Suprapubic skin (tissue), 3 donors: ENCODE data around the gene RAVER2.

Experiments used
- CTCF ChIP-seq, 2 donors: fragments of 200-600 bp in 1 of 2; fragments of 450-650 bp in 1 of 2; sonication (generic) in 1 of 2; IDR thresholded peaks; one replicate each; pipeline ENCODE4 v1.5.1; 2016 to 2019; ENCODE audit warnings: antibody characterized with exemption in 2 of 2, mild to moderate bottlenecking in 1 of 2, moderate library complexity in 1 of 2
- EP300 ChIP-seq: sonication (generic); formaldehyde crosslinking; IDR thresholded peaks from one replicate; pipeline ENCODE4 v1.6.1; 2017; ENCODE audit warnings: antibody characterized with exemption
- POLR2A ChIP-seq, 2 donors: fragments of 450-650 bp; IDR thresholded peaks; one replicate each; pipeline ENCODE4 v1.6.1; 2017; ENCODE audit warnings: antibody characterized with exemption in 2 of 2, mild to moderate bottlenecking in 2 of 2, moderate library complexity in 2 of 2

GRCh38 chr1:64822621-64823020 is 77.7 kb downstream of the RAVER2 start:
- TF ChIP-seq CTCF (IDR thresholded peaks at IDR 0.05): no peak
- TF ChIP-seq POLR2A (IDR thresholded peaks at IDR 0.05): no peak
- no peak for TF ChIP-seq EP300
